NOMO-1 treated with DMSO at 0.1 percent for 48 hours (cell line): ENCODE data around the gene FAM114A1.
A peak's percentile ranks its signal among the peaks of the same experiment; 100 is the strongest.

ENCODE experiments used
- DNase-seq: peaks from one replicate; lab custom pipeline; 2025; ENCODE audit not compliant: unreplicated experiment; lab: John Stamatoyannopoulos, UW

The FAM114A1 gene

DNA sequence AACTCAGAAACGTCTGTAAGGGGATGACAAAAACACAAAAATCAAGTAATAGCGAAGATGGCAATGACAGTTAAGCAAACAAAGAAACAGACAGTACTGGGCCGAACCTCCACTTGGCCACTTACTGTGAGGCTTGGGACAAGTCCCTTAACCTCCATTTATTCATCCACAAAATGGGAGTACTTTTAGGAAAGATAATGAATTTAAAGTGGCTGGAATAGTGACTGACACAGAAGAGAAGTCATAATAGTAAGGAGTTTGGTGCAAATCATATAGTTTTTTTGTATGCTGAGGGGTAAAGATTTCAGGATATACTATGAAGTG is 9.5 kb upstream of the FAM114A1 start:
- no peak for DNase-seq

DNA sequence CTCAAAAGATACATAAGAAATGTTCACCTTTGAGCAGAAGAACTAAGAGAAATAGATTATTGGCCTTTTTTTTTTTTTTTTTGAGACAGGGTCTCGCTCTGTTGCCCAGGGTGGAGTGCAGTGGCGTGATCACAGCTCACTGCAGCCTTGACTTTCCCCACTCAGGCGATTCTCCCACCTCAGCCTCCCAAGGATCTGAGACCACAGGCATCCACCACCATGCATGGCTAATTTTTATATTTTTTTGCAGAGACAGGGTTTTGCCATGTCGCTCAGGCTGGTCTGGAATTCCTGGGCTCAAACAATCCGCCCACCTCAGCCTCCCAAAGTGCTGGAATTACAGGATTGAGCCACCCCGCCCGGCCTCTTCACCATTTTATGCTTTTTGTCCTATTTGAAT is 8.1 kb upstream of the FAM114A1 start:
- no peak for DNase-seq

DNA sequence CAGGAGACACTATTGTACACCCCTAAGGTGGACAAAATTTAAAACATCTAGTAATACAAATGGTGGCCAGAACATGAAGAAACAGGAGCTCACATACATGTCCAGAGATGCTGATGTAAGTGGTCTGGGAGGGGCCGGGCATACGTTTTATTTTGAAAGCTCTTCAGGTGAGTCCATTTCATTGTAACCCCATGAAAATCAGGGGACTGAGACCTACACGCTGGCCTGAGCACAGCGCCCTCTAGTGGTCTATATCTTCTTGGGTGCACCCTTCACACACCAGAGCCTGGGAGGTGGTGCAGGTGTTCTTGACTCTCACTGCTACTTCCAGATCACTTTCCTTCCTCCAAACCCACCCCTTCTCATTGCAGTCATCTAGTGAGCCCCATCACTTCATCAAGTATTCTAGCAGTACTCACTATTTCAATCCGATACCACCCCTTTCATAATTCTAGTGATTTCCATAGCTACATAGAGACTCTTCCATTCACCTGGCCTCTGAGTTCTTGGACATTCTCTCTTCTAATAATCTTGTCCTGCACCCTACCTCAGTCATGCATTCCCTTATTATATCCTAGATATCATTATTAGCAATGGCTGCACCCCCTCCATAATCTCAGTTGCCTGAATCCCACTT is 6.7 kb upstream of the FAM114A1 start:
- peak; percentile 34 for DNase-seq

DNA sequence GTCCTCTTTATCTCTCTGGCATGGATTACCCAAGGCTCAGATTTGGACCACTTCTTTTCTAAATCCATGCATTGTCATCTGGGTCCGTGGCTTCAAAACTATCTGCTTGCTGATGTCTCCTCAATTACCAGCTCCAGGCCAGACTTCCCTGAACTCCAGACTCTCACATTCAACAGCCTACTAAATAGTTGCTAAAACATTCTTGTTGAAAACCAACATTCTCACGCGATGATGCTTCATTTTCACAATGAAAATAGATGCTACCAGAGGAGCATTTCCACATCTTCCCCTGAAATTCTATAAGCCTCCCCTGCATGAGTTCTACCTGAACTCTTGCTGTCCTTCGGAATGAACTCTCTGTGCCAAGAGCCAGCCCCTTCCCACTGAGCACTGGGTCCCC is 5.8 kb upstream of the FAM114A1 start:
- DNase-seq = no peak

DNA sequence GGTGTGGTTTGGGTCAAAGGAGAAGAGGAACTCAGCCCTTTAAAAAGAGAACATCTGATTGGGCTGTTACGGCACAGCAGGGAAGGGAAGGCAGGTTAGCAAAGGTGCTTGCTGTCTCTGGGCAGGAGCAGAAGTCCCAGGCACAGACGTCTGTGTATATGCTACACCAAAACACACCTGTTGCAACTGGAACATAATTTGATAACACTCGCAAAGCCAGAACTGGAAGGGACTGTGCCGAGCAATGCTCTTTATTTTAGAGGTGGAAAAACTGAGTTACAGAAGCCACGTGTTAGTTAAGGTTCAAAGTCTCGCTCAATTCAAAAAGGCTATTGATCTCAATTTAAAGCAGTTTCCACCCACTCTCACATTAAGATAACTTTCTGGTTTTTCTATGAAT is 2.2 kb upstream of the FAM114A1 start:
- no peak for DNase-seq

DNA sequence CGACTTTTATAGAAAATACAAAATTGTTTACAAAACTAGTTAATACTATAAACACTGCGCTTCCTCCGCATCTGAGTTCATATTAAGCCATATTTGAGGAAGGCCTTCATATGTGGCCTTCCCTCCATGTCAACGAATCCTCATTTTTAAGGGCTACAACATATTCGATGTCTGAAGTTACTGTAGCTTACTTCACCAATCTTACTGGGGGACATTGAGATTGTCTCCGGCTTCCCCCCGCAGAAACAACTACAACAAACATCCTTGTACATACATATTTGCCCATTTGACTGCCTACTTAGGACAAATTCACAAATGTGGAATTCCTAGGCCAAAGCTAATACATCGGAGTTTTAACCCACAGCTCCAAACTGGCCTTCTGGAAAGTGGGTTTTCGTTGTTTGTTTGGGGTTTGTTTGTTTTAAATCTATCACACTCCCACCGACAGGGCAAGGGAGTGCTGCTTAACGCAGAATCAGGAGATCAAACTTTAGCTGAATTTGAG is 581 bp upstream of the FAM114A1 start:
- no peak for DNase-seq

DNA sequence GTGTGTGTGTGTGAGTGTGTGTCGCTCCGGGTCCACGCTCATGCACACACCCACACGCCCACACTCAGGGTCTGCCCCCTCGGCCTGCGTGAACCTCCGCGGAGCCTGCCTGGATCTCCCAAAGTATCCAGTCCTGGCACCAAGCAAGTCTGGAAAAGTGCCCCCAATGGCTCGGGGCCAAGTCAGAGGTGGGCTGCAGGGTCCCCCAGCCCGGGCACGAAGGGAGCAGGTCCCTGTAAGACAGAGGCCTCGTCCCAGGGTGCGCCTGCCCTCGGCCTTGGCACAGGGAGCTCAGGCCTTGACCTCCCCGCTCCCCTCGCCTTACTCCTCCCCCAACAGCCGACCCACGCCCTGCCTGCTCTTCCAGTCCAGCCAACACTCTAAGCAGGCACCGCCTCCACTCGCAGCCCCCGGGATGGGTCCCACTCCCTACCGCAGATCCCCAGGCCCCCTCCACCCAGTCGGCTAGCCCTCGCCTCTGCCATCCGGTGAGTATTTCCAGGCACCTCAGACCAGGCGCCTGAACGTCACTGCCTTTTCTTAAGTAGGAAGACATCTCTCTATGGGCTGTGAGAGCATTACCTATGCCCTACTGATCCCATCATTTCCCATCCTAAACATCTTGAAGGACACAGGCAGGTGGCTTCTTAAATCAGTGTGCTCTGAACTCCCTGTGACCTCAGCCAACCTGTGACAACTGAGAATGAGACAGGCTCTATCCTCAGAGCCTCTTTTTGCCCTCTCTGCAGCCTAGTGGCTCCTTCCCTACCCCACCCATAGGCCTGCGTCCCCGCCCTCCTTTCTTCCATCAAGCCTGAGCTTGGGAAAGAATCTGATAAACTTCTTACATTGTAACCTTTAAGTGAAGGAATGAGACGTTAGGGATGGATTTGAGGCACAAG is 704 bp downstream of the FAM114A1 start:
- no peak for DNase-seq

DNA sequence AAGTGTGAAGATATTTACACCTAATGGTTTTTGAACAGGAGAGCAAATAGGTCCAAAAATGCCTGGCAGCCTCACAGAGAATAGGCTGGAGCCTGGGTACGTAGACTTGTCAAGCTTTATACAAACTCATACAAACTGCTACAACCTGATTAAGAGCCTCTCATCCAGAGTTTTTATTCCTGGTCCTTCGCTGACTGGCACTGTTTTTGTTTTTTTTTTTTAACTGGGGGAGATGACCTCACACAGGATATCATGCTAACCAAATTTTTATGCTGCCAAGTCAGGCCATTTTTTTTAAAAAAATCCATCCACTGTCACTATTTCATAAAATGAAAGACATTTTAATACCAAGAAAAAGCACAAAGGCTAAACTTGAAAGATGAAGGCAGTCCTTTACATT is 1.9 kb downstream of the FAM114A1 start:
- DNase-seq = no peak

DNA sequence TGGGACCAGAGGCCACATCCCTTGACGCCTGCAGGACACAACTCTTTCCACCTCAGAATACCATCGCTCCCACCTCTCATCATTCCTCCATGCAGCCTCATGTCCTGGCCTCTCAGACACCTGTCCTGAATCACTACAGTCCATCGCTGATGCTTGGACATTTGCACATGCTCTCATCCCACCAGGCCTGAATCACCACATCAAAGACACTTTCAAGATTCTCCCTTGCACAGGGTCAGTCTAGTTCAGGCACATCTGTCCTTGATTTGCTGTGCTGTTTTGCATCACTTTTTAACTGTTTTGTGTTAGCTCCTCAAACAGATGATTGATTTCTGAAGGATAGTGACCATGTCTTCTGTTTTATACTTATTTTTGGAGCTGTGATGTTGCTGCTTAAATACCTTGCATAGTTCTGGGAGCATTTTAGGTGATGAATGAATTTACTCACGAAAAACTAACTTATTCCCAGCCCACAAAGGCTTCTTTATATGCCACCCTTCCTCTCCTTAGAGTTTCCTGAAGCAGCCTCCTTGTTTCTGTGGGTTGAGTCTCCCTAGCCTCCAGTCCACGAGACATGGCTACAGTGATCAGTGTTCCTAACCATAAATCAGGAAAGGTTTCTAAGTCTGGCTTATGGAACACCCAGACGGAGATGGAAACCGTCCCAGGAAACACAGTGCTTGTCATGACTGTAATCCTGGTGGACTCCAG is 2.6 kb downstream of the FAM114A1 start:
- DNase-seq = no peak

DNA sequence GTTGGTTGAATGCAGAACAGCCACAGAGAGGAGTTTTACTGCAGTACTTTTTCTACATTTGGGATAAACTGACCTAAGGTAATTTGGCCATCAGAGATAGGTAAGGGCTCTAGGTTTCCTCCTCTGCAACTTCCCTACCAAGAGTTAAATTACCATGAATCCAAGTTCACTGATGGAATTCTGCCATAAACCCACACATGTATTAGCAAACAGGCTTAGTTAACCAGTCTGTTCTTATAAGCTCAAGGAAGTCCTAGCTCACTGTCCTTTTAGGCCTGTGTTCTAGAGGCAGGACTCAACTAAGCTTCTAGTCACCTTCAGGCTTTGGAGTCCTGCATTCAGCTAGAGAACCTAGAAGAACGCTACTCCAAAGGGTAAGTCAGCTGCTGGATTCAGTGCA is 4.0 kb downstream of the FAM114A1 start:
- DNase-seq = no peak

DNA sequence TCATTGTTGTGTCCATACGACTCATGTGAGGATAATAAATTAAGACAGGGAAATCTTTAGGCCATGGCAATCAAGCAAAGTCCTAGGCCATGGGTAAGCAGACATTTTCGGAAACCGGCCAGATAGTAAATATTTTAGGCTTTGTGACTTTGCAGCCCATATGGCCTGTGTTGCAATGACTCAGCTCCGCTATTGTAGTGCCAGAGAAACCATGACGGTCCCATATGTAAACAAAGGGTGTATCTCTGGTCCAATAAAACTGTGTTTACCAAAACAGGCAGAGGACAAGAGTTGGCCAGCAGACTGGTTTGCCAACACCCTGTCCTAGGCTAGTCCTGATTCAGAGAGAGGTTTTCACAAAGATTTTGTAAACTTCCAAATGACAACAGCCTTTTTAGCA is 5.0 kb downstream of the FAM114A1 start:
- DNase-seq = no peak

DNA sequence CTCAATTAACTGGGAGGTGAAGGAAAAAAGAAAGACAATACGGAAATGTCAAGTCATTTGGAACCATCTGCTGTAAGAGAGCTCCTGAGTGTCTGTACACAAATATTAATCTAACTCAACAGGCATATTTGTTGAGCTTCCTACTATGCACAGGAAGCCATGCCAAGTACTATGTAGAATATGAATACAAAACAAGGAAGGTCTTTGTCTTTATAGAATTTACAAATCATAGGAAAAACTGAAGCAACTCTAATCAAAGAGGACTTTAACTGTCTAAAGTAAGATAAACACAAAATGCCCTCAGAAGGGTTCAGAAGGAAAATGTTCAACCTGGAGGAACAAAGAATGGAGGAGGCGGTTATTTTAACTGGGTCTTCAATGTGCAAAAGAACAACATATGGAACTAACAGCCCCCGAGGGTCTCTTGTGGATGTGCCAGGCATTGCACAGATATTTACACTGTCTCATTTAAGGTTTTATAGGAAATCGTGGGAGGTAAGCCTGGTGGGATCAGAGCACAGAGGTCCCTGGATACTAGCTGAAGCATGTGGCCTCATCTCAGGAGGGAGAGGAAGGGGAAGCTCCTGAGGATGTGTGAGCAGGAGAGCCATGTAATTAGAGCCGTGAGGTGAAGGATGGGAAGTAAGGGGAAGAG is 5.8 kb downstream of the FAM114A1 start:
- no peak for DNase-seq

DNA sequence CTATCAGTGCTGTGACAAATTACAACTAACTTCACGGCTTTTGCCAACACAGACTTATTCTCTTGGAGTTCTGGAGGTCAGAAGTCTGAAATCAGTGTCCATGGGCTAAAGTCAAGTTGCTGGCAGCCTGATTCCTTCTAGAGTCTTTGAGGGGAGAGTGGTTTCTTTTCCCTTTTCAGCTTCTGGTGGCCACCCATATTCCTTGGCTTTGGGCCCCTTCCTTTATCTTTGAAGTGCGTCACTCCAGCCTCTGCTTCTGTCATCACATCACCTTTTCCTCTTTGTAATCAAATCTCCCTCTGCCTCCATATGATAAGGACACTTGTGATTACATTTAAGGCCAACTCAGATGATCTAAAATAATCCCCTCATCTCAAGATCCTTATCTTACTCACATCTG is 9.0 kb downstream of the FAM114A1 start:
- no peak for DNase-seq

DNA sequence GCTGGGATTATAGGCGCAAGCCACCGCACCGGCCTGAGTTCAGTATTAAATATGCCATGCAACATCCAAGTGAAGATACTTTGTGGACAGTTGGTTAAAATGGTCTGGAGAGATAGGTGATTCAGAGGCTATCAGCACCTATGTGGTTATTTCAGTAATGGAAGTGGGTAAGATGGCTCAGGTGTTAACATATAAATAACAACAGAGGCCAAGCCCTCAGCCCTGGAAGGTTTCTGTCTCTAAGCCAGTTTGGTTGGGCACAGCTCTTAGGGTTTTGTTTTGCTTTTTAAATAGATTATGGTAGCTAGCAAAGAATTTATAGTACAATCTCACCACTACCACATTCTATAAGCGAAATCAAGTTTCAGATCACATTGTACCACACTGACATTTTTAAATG is 16.6 kb downstream of the FAM114A1 start:
- no peak for DNase-seq

DNA sequence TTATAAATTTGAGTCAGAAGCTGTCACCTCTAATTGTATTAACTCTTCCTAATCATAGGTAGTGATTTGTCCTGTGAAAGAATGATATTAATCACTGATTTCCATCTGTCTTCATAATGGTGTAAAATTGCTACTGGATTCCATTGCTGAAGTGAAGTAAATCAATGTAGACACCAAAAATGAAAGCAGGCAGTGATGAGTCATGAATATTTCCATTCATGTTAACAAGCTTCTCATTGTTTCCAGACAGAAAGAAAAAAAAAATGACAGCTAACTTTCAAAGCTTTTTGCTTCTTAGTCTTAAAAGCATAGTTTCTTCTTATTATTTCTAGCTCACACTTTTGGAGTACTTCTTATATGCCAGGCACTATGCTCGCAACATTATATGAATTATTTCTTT is 21.5 kb downstream of the FAM114A1 start:
- peak; percentile 33 for DNase-seq

DNA sequence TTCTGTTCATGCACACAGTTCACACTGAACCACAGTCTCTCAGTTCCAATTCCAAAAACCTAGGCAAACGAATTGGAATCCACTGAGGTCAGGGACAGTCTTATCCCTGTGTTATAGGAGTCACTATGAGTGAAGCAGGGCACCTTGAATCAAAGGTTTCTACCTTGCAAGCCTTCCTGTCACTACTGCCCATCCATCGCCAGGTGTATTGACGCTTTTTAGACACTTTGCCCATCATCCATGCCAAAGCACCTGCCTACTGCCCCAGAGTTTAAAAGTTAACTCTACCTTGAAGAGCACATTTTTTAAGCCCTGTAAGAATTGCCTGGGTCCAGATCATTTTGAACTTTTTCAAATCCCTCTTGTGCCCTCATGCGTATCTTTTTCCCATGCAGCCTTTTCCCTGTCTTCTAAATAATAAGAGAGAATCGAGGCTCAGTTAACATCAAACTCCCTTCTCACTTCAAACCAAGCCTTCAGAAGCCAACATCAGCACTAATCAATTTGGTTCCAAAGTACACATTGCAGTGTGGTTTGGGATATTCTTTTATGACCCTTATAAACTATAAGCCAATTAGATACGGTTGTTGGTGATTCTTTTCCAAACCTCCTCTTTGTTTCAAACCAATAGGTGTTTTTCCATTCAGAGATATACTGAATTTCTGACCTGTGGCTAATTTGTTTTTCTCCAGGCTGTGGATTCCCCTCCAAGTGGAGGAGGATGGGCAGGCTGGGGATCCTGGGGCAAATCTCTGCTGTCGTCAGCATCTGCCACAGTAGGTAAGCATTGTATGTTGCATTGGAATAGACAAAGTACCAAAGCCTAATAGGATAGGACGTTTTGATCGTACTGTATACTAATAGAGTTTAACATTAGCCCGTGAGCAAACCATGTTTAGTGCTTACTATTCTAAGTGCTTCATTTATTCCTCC is 23.7 kb downstream of the FAM114A1 start:
- DNase-seq = no peak

DNA sequence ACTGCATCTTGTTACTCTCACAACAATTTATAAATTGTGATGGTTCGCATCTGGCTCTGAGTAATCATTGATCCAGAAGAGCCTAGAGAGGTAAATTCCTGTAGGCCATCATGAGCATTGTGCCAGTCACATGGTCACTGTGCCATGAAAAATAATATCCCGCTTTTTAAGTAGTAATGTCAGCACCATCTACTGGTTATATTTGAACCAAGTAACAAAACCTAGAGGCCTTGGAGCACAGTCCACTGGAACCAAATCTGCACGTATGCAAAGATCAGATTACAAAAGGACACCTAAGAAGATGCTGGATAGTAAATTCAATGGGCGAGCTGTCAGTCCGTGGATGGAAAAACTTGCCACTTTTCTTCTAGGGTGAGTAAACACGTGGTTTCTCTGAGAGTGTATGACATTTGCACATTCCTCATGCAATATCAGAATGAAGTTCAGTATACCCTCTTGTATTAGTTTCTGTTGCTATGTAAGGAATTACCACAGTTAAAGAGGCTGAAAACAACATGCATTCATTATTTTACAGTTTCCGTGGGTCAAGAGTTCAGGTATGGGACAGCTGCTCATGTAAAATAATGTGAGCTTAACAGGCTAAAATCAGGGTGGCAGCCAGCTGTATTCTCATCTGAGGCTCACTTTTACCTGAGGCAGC is 26.8 kb downstream of the FAM114A1 start:
- DNase-seq = no peak

DNA sequence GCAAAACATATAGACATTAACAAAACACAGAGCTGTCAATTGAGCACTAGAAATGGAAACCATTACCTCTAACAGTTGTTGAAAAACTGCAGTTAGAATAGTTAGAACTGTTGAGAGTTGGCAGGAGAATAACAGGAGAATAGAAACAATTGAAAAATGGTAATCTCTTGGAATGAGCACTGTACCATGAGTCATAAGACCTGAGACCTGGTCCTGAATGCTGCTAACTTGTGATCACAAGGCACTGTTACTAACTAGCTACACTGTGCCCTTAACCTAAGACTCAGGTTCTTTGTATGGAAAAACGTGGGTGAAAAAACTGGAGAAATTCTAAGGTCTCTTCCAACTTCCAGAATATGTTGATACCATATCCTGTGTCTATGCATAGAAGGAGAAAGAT is 29.3 kb downstream of the FAM114A1 start:
- DNase-seq = no peak

DNA sequence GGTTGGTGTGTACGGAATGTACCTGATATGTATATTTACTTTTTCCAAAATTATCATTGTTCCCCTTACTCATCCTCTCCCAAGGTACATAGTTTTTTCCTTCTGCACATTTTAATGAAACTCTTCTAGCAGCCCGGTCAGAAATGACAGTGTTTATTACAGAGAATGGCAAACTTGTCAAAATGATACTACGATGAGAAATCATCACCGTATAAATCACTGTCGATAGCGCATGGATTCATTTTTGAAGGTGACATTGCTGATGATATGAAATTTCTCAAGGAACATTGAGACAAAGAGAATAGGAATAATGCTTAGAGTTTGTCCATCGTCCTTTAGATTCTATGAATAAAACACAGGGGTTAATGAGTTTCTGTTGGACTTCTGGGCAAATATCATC is 30.6 kb downstream of the FAM114A1 start:
- DNase-seq = no peak

DNA sequence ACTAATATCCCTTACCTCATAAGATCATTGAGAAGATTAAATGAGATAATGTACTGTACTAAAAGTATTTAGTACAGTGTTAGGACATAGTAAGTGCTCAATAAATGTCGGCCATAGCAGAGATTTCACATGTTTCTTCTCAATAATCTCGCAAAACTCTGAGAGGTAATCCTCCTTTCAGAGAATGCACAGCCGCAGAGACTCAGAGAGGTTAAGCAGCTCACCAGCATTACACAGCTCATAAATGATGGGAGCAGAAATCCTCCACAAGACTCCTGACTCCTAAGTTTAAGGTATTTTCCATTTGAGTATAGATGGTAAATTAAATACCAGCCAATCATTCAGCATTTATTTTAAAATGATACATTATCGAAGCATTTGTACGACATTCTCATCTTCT is 34.6 kb downstream of the FAM114A1 start:
- no peak for DNase-seq
